Heart right ventricle (tissue), 16 donors: ENCODE data around the gene GDPD5. TPM values are rescaled to one million over a fixed set of nuclear protein-coding genes. Genes with fewer than 3 reads are reported as not detected.

Experiments used
- ATAC-seq, 8 donors: fragments of 200-7000 bp; cut with Tn5 transposase; one replicate each; pipeline ENCODE4 v1.9.1; 2020; ENCODE audit warnings: mild to moderate bottlenecking in 8 of 8, moderate library complexity in 8 of 8, moderate number of reproducible peaks in 1 of 8
- DNase-seq, 2 donors: peaks; one replicate each; pipeline ENCODE4 v3.0.0-alpha.2; 2020
- H3K27ac ChIP-seq, 10 donors: fragments of 200-600 bp; sonication (generic) in 2 of 10; one replicate each; pipeline versions ENCODE4 v1.5.0 to v1.8.0; 2020 to 2022; ENCODE audit warnings: mild to moderate bottlenecking in 3 of 10
- H3K27me3 ChIP-seq, 7 donors: fragments of 200-600 bp; one replicate each; pipeline ENCODE4 v1.8.0; 2021 to 2022; ENCODE audit warnings: mild to moderate bottlenecking in 2 of 7
- H3K36me3 ChIP-seq, 9 donors: fragments of 200-600 bp; sonication (generic) in 1 of 9; one replicate each; pipeline versions ENCODE4 v1.5.0 to v1.8.0; 2020 to 2022; ENCODE audit warnings: mild to moderate bottlenecking in 2 of 9
- H3K4me1 ChIP-seq, 9 donors: fragments of 200-600 bp; sonication (generic) in 1 of 9; one replicate each; pipeline versions ENCODE4 v1.5.0 to v1.8.0; 2020 to 2022; ENCODE audit warnings: mild to moderate bottlenecking in 4 of 9
- H3K4me3 ChIP-seq, 10 donors: fragments of 200-600 bp; sonication (generic) in 2 of 10; one replicate each; pipeline versions ENCODE4 v1.5.0 to v1.8.0; 2020 to 2022; ENCODE audit warnings: mild to moderate bottlenecking in 7 of 10, moderate library complexity in 2 of 10
- H3K9me3 ChIP-seq, 11 donors: fragments of 200-600 bp in 10 of 11; sonication (generic) in 2 of 11; one replicate each; pipeline versions ENCODE4 v1.5.0 to v1.8.0; 2013 to 2022; ENCODE audit warnings: mild to moderate bottlenecking in 2 of 11, control low read depth in 1 of 11, moderate library complexity in 1 of 11
- WGBS, 2 donors: extraction: QIAGEN DNeasy Blood & Tissue Kit; methylation state at CpG; one replicate each; pipeline ENCODE4 v1.1.7; 2013; ENCODE audit warnings: inconsistent platforms in 1 of 2; 5-methylcytosine and 5-hydroxymethylcytosine counted together
- intact Hi-C, 10 donors: fragments of 100-400 bp; cut with DNase I; formaldehyde crosslinking; loops; one replicate each; pipeline versions ENCODE4 v1.11.1 to v1.14.2; 2022
- polyA plus RNA-seq, 2 donors: library from polyadenylated mRNA; stranded (reverse); fragments of 200-250 nt; gene quantifications; one replicate each; pipeline ENCODE4 v1.2.3, GENCODE V29; 2013
- total RNA-seq, 10 donors: library from RNA; stranded (reverse); fragmentation: NEBNext Ultra II Directional in 3 of 10; extraction: Animal tissue kit (Norgen Biotek cat#: 25700) in 3 of 10; gene quantifications; one replicate each; pipeline versions ENCODE4 v1.2.1 to v1.2.4, GENCODE V29; 2021 to 2023
- TF ChIP-seq, protein P1 (sequence below), 9 donors: fragments of 200-600 bp; sonication (generic) in 2 of 9; IDR thresholded peaks; one replicate each; pipeline versions ENCODE4 v1.5.0 to v1.8.0; 2021 to 2022; ENCODE audit warnings: antibody characterized with exemption in 9 of 9, mild to moderate bottlenecking in 5 of 9, moderate library complexity in 1 of 9
- donor health status: Arrhythmogenic right ventricular cardiomyopathy.
- donor health status: ischemic (EF 13 %, LVEDD 7.1; RV severe dilation, severe dysfunction).
- donor health status: healthy with polysubstance abuse.
- donor health status: DM: no; HTN: yes; CAD: no.
- donor health status: DM: no; HTN: no; CAD: no.
- donor health status: ischemic (EF 25% LVEDD 6.9; RV normal size, moderate dysfunction).
- donor health status: ischemic (EF 25% LVEDD 5.7; RV mildly dilated, moderate dysfunction).
- donor health status: healthy.
- donor health status: DM: yes; HTN: yes; CAD: no.
- donor health status: Ischemic cardiomyopathy.
- donor health status: ischemic (EF 35%, LVEDD 5.7; RV mildly dilated, moderate dysfunction).
- donor health status: nonischemic (EF 11% LVEDD 7.7; RV severe dilation, severe dysfunction).
- donor health status: DM: yes; HTN: yes; CAD: no.
- donor health status: PGD.
- donor health status: ischemic (EF 29% LVEDD 5.4; RV normal size, mild dysfunction).
- donor health status: nonischemic (EF 23%, LVEDD 6.1; RV moderate dilation, normal function).

Gene GDPD5
- total and polyA plus RNA-seq, 12 donors = 3.3 to 10.3 (median 4.1) TPM

DNA sequence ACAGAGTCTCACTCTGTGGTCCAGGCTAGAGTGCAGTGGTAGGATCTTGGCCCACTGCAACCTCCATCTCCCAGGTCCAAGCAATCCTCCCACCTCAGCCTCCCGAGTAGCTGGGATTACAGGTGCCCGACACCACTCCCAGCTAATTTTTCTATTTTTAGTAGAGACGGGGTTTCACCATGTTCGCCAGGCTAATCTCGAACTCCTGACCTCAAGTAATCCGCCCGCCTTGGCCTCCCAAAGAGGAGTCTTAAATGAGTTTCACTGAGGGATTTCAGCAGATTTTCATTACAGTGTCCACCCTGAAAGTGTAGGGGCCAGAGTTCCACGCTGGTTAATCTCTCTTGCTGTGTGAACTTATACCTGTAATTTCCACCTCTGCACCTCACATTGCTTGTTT, 126.8 kb downstream of the GDPD5 start:
- peaks cover 8 to 41% (median 29%) of the 10 kb centered on the region in 9 donors for H3K4me1 ChIP-seq
- DNase-seq (no peak), ATAC-seq (no peak)
- TF ChIP-seq, protein P1, sequence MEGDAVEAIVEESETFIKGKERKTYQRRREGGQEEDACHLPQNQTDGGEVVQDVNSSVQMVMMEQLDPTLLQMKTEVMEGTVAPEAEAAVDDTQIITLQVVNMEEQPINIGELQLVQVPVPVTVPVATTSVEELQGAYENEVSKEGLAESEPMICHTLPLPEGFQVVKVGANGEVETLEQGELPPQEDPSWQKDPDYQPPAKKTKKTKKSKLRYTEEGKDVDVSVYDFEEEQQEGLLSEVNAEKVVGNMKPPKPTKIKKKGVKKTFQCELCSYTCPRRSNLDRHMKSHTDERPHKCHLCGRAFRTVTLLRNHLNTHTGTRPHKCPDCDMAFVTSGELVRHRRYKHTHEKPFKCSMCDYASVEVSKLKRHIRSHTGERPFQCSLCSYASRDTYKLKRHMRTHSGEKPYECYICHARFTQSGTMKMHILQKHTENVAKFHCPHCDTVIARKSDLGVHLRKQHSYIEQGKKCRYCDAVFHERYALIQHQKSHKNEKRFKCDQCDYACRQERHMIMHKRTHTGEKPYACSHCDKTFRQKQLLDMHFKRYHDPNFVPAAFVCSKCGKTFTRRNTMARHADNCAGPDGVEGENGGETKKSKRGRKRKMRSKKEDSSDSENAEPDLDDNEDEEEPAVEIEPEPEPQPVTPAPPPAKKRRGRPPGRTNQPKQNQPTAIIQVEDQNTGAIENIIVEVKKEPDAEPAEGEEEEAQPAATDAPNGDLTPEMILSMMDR (IDR thresholded peaks at IDR 0.05) = no peak
- WGBS, 2 donors = 78 to 83% methylated on average over 8 of the region's 8 CpGs
- peak overlapping the region in 2 of 10 donors; percentile 83 to 84 for H3K4me3 ChIP-seq
- no peaks in the 10 kb centered on the region for H3K27me3 ChIP-seq
- peak overlapping the region in 4 of 10 donors; percentile 90 to 93 (median 92) for H3K27ac ChIP-seq
- intact Hi-C loops = loop anchor here in 2 of 10 donors (10.0 kb wide), 1 partner anchor 46 kb away; no protein-coding TSS in a partner anchor
- no peaks in the 10 kb centered on the region for H3K9me3 ChIP-seq
- peaks cover 0 to 35% (median 23%) of the 10 kb centered on the region in 9 donors for H3K36me3 ChIP-seq

DNA sequence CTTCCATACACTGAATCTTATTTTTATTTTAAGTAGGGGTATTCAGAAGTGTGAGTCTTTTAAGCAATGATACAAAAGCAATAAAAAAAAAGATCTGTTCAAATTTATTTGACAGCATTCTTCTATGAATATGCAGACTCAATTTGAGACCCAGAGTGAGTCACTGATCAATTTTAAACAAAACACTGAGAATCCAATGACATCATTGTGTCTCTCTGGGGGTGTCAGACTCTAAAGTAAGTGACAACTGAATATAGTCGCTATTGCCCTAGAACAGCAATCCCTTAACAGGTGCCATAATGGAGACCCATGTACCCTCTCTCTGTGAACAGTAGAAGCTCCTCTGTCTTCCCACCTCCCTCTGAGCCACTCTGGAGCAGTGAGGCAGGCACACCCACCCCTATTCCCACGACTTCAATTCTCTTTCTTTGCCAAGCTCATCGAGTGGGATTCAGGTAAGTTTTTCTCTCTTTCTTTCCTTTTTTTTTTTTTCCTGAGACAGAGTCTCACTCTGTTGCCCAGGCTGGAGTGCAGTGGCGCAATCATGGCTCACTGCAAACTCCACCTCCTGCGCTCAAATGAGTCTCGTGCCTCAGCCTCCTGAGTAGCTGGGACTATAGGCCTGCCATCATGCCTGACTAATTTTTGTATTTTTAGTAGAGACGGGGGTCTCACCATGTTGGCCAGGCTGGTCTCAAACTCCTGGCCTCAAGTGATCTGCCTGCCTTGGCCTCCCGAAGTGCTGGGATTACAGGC, 131.5 kb downstream of the GDPD5 start:
- intact Hi-C loops = loop anchor here in 3 of 10 donors (5.0 to 10.0 kb wide), 2 partner anchors 51 to 138 kb away; no protein-coding TSS in a partner anchor
- TF ChIP-seq, protein P1 (IDR thresholded peaks at IDR 0.05) = no peak
- no peak for ATAC-seq
- Histone ChIP-seq H3K36me3 (no peaks in the 10 kb centered on the region), H3K27me3 (no peaks in the 10 kb centered on the region), H3K4me3 (no peak overlapping the region), H3K9me3 (no peaks in the 10 kb centered on the region), H3K27ac (no peak overlapping the region), H3K4me1 (peaks cover 0 to 3% (median 0%) of the 10 kb centered on the region in 9 donors)
- WGBS, 2 donors = 78 to 84% methylated on average over 8 of the region's 8 CpGs
- no peak for DNase-seq

DNA sequence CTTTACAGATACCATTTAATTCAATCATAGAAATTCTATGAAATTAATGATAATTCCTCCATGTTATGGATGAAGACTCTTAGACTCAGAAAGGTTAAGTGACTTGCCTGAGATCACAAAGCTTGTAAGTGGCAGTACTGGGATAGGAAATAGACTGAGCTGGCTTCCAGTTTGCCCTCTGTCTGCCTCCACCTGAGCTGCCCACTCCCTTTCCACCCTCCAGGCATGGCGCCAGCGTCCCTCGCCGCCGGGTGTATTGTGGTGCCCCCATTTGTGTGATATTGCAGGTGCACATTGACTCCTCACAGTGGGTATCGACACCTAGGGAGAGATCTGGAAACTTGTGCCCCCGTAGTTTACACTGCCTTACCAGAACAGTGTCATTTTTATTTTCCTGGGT, 135.8 kb downstream of the GDPD5 start:
- Histone ChIP-seq H3K4me3 (no peak overlapping the region), H3K27me3 (no peaks in the 10 kb centered on the region), H3K36me3 (no peaks in the 10 kb centered on the region), H3K4me1 (peaks cover 3 to 12% (median 7%) of the 10 kb centered on the region in 9 donors), H3K9me3 (no peaks in the 10 kb centered on the region), H3K27ac (no peak overlapping the region)
- TF ChIP-seq, protein P1 (IDR thresholded peaks at IDR 0.05) = no peak
- DNase-seq (no peak), ATAC-seq (no peak)
- intact Hi-C loops = loop anchor here in 9 of 10 donors (2.0 to 10.0 kb wide), 5 partner anchors 55 to 143 kb away; no protein-coding TSS in a partner anchor
- WGBS, 2 donors = 84 to 87% methylated on average over 7 of the region's 7 CpGs

GRCh38 chr11:75389276-75389605, 136.5 kb downstream of the GDPD5 start:
- no peak for DNase-seq
- TF ChIP-seq, protein P1 (IDR thresholded peaks at IDR 0.05) = no peak
- Histone ChIP-seq H3K36me3 (no peaks in the 10 kb centered on the region), H3K27me3 (no peaks in the 10 kb centered on the region), H3K9me3 (no peaks in the 10 kb centered on the region), H3K4me3 (no peak overlapping the region), H3K4me1 (peaks cover 3 to 18% (median 7%) of the 10 kb centered on the region in 9 donors), H3K27ac (no peak overlapping the region)
- no peak for ATAC-seq
- intact Hi-C loops = loop anchor here in 8 of 10 donors (2.0 to 10.0 kb wide), 4 partner anchors 64 to 144 kb away; no protein-coding TSS in a partner anchor
- 77 to 84% methylated on average over 11 of the region's 11 CpGs for WGBS, 2 donors
